HepG2 (cell line): ENCODE results near the gene LHX3. TPM values are rescaled to one million over a fixed set of nuclear protein-coding genes. Genes with fewer than 3 reads are reported as not detected.

Experiments
- ETV6 ChIP-seq: sonication (generic); formaldehyde crosslinking; conservative IDR thresholded peaks from 2 replicates; pipeline ENCODE4 v1.4.0; 2020; ENCODE audit warnings: missing genetic modification reagents
- FOXK1 ChIP-seq: sonication (generic); formaldehyde crosslinking; IDR thresholded peaks from 2 replicates; pipeline ENCODE4 v1.4.0; 2020; ENCODE audit warnings: low read depth, missing genetic modification reagents, borderline replicate concordance
- HDAC6 ChIP-seq: fragments of 200-600 bp; sonication (generic); IDR thresholded peaks from 2 replicates; pipeline ENCODE4 v1.7.0; 2017; ENCODE audit warnings: mild to moderate bottlenecking, antibody characterized with exemption, low read length, low read depth
- IKZF1 ChIP-seq: fragments of 450-650 bp; IDR thresholded peaks from 2 replicates; pipeline ENCODE4 v1.7.1; 2016
- ISX ChIP-seq: sonication (generic); formaldehyde crosslinking; conservative IDR thresholded peaks from 2 replicates; pipeline ENCODE4 v1.5.0; 2020; ENCODE audit warnings: missing genetic modification reagents
- ZFP41 ChIP-seq: sonication (generic); formaldehyde crosslinking; IDR thresholded peaks from 2 replicates; pipeline ENCODE4 v1.4.0; 2020; ENCODE audit warnings: mild to moderate bottlenecking, missing genetic modification reagents, borderline replicate concordance
- ZNF230 ChIP-seq: sonication (generic); formaldehyde crosslinking; IDR thresholded peaks from 2 replicates; pipeline ENCODE4 v1.4.0; 2020; ENCODE audit warnings: mild to moderate bottlenecking, missing genetic modification reagents
- ZNF768 ChIP-seq: sonication (generic); formaldehyde crosslinking; IDR thresholded peaks from 2 replicates; pipeline ENCODE4 v1.4.0; 2020; ENCODE audit warnings: missing genetic modification reagents
- polyA plus RNA-seq, 8 experiments: library from polyadenylated mRNA; depleted of rRNA in 3 of 8; stranded (reverse) in 7 of 8; unstranded in 1 of 8; fragments of >200 nt; fragmentation: Illumina TruSeq in 4 of 8; extraction: Trizol in 4 of 8; gene quantifications; 2 replicates each; pipeline versions ENCODE4 v1.2.1 to v1.2.3, GENCODE V29; 2011 to 2016; ENCODE audit warnings: low read depth in 4 of 8, missing spikeins in 1 of 8, mixed read lengths in 1 of 8; ENCODE audit not compliant: insufficient read depth in 1 of 8
- total RNA-seq, 5 experiments: library from RNA; depleted of rRNA; stranded (reverse); fragments of >200 nt; fragmentation: Illumina TruSeq; extraction: Trizol; gene quantifications; 2 replicates each; pipeline ENCODE4 v1.2.3, GENCODE V29; 2016; ENCODE audit warnings: low read depth in 1 of 5
- TF ChIP-seq, protein P1 (sequence below): sonication (generic); formaldehyde crosslinking; IDR thresholded peaks from 2 replicates; pipeline ENCODE4 v1.4.0; 2020; ENCODE audit warnings: missing genetic modification reagents, borderline replicate concordance
- TF ChIP-seq, protein P2 (sequence below): sonication (generic); formaldehyde crosslinking; conservative IDR thresholded peaks from 2 replicates; pipeline ENCODE4 v1.8.0; 2022; ENCODE audit warnings: low read depth, missing genetic modification reagents
- TF ChIP-seq, protein P3 (sequence below): IDR thresholded peaks from 2 replicates; pipeline ENCODE4 v1.6.1; 2016; ENCODE audit warnings: missing compliant biosample characterization, missing genetic modification reagents, borderline replicate concordance
- TF ChIP-seq, protein P4 (sequence below): sonication (generic); formaldehyde crosslinking; IDR thresholded peaks from 2 replicates; pipeline ENCODE4 v1.4.0; 2020; ENCODE audit warnings: missing genetic modification reagents
- TF ChIP-seq, protein P5 (sequence below): sonication (generic); formaldehyde crosslinking; IDR thresholded peaks from 2 replicates; pipeline ENCODE4 v1.5.1; 2020; ENCODE audit warnings: missing genetic modification reagents, mild to moderate bottlenecking, borderline replicate concordance
- TF ChIP-seq, protein P6 (sequence below): sonication (generic); formaldehyde crosslinking; IDR thresholded peaks from 2 replicates; pipeline ENCODE4 v1.4.0; 2020; ENCODE audit warnings: mild to moderate bottlenecking, low read depth, missing genetic modification reagents

Gene LHX3
- total and polyA plus RNA-seq, 2 of the 13 experiments (the other 11 are each of a cell fraction or from before 2014, with no cell fraction given) = not detected

DNA sequence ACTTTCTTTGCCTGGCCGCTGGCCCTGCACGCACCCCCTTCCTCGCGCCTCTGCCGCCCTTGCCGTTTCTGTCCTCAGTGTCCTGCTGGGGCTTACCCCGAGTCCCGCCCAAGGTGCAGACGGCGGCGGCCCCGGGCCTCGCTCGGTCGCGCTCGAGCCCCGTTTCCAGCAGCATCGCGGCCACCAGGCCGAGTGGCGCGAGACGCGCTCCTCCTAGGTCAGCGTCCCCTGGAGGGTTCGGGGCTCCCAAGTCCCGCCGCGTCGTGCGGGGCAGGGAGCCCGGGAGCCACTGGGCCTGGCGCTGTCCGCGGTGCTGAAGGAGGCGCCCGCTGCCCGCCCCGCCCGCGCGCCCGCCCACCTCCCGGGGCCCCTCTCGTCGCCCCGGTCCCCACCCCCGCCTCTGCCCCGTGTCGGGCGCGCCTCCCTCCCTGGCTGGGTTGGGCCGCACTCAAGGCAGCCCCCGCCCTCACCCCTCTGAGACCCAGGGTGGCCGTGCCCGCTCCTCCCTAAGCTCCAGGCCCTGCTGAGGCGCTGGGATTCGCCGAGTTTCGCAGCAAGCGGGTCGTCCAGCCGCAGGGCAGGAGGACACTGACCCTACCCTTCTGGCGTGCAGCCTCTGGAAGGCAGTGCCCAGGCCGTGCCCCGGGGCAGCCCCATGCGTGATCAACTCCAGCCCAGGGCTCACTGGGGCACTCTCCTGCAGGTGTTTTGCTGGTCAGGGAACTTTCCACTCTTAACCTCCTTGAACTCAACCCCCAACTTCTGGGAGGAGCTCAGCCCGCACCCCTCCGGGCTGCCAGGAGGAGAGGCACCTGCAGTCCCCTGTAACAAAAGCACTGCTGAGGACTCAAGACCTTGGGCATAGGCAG is at the start of gene LHX3 (continued):
- TF ChIP-seq, protein P1, sequence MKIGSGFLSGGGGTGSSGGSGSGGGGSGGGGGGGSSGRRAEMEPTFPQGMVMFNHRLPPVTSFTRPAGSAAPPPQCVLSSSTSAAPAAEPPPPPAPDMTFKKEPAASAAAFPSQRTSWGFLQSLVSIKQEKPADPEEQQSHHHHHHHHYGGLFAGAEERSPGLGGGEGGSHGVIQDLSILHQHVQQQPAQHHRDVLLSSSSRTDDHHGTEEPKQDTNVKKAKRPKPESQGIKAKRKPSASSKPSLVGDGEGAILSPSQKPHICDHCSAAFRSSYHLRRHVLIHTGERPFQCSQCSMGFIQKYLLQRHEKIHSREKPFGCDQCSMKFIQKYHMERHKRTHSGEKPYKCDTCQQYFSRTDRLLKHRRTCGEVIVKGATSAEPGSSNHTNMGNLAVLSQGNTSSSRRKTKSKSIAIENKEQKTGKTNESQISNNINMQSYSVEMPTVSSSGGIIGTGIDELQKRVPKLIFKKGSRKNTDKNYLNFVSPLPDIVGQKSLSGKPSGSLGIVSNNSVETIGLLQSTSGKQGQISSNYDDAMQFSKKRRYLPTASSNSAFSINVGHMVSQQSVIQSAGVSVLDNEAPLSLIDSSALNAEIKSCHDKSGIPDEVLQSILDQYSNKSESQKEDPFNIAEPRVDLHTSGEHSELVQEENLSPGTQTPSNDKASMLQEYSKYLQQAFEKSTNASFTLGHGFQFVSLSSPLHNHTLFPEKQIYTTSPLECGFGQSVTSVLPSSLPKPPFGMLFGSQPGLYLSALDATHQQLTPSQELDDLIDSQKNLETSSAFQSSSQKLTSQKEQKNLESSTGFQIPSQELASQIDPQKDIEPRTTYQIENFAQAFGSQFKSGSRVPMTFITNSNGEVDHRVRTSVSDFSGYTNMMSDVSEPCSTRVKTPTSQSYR (CRISPR knock-in tag) = no peak
- TF ChIP-seq HDAC6 (no peak), ZNF768 (0 out of 2 replicates have a peak, but pooled peaks have one; percentile 35), ISX (CRISPR knock-in tag) (0 out of 2 replicates have a peak, but pooled peaks have one; percentile 40), ETV6 (CRISPR knock-in tag) (no peak), ZNF230 (CRISPR knock-in tag) (peak; percentile 48; the same call in 1 of the 2 replicates), IKZF1 (no peak), ZFP41 (no peak), FOXK1 (CRISPR knock-in tag) (no peak)
- TF ChIP-seq, protein P2, sequence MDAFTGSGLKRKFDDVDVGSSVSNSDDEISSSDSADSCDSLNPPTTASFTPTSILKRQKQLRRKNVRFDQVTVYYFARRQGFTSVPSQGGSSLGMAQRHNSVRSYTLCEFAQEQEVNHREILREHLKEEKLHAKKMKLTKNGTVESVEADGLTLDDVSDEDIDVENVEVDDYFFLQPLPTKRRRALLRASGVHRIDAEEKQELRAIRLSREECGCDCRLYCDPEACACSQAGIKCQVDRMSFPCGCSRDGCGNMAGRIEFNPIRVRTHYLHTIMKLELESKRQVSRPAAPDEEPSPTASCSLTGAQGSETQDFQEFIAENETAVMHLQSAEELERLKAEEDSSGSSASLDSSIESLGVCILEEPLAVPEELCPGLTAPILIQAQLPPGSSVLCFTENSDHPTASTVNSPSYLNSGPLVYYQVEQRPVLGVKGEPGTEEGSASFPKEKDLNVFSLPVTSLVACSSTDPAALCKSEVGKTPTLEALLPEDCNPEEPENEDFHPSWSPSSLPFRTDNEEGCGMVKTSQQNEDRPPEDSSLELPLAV (CRISPR knock-in tag) = no peak
- TF ChIP-seq, protein P3, sequence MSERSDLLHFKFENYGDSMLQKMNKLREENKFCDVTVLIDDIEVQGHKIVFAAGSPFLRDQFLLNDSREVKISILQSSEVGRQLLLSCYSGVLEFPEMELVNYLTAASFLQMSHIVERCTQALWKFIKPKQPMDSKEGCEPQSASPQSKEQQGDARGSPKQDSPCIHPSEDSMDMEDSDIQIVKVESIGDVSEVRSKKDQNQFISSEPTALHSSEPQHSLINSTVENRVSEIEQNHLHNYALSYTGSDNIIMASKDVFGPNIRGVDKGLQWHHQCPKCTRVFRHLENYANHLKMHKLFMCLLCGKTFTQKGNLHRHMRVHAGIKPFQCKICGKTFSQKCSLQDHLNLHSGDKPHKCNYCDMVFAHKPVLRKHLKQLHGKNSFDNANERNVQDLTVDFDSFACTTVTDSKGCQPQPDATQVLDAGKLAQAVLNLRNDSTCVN = no peak
- TF ChIP-seq, protein P4, sequence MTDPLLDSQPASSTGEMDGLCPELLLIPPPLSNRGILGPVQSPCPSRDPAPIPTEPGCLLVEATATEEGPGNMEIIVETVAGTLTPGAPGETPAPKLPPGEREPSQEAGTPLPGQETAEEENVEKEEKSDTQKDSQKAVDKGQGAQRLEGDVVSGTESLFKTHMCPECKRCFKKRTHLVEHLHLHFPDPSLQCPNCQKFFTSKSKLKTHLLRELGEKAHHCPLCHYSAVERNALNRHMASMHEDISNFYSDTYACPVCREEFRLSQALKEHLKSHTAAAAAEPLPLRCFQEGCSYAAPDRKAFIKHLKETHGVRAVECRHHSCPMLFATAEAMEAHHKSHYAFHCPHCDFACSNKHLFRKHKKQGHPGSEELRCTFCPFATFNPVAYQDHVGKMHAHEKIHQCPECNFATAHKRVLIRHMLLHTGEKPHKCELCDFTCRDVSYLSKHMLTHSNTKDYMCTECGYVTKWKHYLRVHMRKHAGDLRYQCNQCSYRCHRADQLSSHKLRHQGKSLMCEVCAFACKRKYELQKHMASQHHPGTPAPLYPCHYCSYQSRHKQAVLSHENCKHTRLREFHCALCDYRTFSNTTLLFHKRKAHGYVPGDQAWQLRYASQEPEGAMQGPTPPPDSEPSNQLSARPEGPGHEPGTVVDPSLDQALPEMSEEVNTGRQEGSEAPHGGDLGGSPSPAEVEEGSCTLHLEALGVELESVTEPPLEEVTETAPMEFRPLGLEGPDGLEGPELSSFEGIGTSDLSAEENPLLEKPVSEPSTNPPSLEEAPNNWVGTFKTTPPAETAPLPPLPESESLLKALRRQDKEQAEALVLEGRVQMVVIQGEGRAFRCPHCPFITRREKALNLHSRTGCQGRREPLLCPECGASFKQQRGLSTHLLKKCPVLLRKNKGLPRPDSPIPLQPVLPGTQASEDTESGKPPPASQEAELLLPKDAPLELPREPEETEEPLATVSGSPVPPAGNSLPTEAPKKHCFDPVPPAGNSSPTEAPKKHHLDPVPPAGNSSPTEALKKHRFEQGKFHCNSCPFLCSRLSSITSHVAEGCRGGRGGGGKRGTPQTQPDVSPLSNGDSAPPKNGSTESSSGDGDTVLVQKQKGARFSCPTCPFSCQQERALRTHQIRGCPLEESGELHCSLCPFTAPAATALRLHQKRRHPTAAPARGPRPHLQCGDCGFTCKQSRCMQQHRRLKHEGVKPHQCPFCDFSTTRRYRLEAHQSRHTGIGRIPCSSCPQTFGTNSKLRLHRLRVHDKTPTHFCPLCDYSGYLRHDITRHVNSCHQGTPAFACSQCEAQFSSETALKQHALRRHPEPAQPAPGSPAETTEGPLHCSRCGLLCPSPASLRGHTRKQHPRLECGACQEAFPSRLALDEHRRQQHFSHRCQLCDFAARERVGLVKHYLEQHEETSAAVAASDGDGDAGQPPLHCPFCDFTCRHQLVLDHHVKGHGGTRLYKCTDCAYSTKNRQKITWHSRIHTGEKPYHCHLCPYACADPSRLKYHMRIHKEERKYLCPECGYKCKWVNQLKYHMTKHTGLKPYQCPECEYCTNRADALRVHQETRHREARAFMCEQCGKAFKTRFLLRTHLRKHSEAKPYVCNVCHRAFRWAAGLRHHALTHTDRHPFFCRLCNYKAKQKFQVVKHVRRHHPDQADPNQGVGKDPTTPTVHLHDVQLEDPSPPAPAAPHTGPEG = peak; percentile 74; the same call in 1 of the 2 replicates
- TF ChIP-seq, protein P5, sequence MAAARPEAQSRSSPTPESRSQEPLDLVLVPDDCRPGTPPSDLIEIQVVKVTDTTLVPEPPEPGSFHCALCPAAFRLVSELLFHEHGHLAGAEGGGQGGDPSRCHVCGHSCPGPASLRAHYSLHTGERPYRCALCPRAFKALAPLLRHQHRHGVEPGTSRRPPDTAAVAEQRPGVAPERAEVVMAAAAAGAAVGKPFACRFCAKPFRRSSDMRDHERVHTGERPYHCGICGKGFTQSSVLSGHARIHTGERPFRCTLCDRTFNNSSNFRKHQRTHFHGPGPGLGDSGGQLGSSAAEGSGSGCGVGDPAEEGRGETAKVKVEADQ (CRISPR knock-in tag) = no peak
- TF ChIP-seq, protein P6, sequence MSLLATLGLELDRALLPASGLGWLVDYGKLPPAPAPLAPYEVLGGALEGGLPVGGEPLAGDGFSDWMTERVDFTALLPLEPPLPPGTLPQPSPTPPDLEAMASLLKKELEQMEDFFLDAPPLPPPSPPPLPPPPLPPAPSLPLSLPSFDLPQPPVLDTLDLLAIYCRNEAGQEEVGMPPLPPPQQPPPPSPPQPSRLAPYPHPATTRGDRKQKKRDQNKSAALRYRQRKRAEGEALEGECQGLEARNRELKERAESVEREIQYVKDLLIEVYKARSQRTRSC (CRISPR knock-in tag) = no peak
